GM21360 (cell line): ENCODE results near the gene KCNQ1OT1.

Experiments
- ATAC-seq: cut with Tn5 transposase; IDR thresholded peaks from one replicate; pipeline ENCODE4 v1.9.1; 2021; ENCODE audit warnings: mild to moderate bottlenecking, moderate library complexity; ENCODE audit not compliant: unreplicated experiment

KCNQ1OT1 gene

DNA sequence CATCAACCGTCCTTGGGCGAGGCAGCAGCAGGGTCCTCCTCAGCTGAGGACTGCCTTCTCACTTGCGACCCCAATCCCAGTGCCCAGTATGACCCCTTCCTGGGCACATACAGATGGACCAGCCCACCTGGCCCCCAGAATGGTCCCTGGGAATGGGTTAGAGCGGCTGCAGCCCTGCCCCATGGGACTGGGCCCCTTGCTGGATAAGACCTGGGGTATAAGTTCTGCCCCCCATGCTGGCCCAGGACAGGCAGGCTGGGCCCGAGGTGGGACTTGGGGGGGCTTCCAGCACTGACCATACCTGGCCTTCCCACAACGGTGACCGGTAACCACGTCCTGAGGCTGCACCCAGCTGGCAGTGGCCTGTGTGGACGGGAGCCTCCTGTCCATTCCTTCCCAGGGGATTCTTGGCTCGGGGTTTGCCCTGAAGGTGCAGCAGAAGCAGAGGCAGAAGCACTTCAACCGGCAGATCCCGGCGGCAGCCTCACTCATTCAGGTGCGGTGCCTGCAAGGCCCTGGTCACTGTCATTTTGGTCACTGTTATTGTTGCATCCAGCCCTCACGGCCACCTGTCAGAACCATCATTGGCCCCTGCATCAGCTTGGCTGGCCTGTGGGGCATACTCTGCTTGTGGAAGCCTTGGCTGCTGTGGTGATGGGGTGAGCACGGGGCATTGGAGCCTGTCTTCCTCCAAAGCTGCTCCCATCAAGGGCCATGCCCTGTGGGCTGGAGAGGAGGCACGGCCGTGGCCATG lies 114.8 kb downstream of the KCNQ1OT1 start:
- no peak for ATAC-seq

DNA sequence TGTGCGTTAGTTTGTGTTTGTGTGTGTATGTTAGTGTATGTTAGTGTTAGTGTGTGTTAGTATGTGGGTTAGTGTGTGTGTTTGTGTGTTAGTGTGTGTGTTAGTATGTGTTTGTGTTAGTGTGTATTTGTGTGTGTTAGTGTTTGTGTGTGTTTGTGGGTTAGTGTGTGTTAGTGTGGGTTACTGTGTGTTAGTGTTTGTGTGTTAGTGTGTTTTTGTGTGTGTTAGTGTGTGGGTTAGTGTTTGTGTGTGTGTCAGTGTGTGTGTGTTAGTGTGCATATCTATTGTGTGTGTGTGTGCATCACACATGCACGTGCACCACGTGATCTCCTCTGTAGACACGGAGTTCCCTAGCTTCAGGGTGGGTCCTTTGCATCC lies 115.4 kb downstream of the KCNQ1OT1 start:
- ATAC-seq: no peak

DNA sequence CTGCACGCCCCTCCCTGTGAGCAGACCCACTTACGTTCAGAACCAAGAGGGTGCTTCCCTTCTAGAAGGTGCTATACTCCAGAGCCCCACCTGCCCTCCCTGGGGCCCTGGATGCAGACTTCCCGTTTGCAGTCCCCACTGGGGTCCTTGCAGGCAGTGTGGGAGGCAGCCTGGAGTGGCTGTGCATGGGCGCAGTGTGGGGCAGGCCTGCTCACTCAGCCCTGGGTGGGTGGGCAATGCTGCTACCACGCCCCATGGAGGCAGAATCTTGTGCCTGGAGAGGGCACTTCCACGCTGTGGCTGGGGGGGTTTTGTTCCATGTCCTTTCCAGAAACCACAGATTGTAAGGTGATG lies 116.2 kb downstream of the KCNQ1OT1 start:
- ATAC-seq: no peak

DNA sequence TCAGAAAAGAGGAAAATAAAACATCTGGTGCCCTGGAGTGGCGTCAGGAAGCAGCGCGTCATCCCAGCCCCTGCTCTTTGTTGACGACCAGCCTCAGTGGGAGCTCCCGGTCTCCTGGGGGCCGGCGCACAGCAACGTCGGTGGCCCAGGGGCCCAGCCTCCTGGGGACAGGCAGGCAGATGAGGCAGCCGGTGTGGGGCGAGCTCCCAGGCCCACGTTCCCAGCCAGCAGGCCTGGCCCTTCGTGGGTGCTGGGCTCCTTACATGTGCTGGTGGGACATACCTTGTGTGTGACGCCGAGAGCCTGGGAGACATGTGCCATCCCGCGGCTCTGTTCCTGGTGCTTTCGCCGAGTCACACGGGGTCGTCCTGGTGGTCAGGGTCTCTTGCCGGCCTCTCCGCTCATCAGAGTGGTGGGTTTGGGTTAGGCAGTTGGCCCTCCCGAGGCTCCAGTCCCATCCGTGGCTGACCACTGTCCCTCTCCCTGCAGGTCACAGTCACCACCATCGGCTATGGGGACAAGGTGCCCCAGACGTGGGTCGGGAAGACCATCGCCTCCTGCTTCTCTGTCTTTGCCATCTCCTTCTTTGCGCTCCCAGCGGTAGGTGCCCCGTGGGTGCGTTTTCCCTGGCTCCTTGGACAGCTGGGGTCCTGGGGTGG lies 116.7 kb downstream of the KCNQ1OT1 start:
- no peak for ATAC-seq

DNA sequence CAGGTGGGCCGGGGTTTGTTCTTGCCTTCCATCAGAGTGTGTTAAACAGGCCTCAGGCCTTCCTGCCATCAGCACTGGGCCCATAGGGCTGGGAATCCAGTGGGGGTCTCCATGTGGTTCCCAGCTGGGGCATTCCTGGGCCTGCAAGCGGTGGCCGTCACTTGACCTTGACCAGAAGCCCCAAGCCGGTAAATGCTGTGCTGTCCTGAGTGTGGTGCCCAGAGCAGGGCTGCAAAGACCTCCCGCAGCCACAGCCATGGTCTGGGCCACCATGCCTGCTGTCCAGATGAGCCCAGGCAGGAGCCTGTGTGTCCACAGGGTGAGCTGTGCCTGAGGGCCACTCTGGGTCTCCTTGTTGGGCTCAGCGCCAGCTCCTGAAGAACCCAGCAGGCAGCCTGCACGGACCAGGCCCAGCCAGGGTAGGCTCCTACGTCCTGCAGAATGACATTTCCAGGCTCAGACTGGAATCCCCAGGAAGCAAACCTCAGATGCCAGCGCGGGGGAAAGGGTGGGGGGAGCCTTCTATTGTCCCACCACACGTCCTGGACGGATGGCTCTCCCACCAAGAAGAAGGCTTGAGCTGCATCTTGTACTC lies 117.3 kb downstream of the KCNQ1OT1 start:
- ATAC-seq: no peak

DNA sequence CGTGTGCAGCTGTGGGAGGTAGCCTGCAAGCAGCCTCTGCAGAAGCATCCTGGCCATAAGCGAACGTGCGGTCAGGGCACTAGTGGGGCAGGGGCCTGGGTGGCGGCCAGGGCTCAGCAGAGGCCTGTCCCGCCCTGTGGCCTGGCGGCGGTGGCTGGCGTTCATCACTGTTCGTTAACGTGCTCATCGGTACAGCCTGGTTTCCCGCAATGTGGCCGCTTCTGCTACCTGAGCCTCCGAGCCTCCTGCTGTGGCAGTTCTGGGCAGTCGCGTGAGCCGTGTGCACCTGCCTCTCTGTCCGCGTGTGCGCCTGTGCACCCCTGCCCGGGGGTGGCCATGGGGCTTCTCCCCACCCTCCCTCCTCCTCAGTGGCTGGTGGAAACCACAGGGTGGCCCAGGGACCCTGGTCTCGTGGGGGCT lies 117.9 kb downstream of the KCNQ1OT1 start:
- no peak for ATAC-seq

DNA sequence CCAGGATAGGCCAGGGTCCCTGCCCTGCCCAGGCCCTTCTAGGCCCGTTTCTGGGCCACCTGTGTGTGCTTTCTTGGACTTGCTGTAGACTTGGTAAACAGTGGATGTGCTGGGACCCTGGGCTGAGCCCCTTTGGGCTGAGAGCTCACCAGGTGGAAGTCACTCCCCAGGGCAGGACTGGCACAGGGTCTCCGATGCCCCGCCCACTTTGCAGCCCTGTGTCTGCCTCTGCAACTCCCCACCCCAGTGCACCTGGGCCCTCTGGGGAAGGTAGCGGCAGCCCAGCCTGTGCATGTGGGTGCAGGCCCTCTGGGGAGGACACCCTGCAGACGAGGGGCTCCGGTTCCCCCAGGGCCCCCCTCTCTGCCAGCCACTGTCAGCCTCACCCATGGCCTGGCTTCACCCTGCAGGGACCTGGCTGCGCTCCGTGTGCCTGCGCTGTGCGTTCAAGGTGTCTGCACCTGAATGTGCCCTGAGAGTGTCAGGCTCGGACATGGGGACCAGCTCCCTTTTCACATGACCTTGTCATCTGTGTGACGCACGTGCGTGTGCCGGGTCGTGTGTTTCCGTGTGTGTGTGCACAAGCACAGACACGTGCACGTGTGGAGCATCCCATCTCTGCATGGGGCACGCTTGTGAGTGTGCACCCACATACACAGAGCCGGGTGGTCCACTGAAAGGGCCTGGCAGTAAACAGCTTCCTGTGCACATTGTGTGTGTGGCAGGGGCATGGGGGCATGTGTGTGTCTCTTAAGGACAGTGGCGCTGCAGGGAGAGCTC lies 118.5 kb downstream of the KCNQ1OT1 start:
- ATAC-seq: no peak

DNA sequence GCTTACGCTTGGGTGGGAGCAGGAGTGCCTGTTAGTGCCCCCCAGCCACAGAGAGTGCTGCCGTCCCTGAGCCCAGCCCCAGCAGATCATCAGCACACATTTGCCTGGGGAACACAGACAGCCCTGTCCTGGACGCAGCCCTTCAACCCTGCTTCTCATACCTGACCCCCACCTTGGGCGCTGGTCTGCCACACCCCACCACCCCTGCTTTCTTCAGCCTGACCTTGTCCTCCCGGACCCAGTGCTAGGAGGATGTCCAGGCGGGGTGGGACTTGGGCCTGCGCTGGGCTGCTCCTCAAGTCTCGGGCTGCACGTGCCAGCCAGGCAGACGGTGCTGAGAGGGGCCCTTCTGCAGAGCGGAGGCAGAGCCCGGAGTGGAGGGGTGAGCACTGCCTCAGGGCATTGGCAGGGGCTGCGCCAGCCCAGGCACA lies 119.2 kb downstream of the KCNQ1OT1 start:
- no peak for ATAC-seq

DNA sequence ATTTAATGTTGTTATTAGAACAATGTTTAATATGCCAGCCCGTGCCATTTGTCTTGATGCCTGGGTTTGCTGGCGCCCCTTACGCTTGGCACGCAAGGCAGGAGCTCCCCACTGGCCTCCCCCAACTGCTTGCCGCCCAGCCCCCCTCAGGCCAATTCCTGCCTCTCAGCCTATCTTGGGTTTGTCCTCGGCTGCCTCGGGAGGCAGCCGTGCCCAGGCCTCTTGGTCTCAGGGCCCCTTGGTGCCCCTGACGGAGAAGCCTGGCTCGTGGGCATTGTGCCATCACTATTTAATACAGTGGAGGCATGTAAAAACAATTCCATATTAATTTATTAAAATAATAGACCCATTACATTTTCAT lies 119.8 kb downstream of the KCNQ1OT1 start:
- ATAC-seq: no peak

DNA sequence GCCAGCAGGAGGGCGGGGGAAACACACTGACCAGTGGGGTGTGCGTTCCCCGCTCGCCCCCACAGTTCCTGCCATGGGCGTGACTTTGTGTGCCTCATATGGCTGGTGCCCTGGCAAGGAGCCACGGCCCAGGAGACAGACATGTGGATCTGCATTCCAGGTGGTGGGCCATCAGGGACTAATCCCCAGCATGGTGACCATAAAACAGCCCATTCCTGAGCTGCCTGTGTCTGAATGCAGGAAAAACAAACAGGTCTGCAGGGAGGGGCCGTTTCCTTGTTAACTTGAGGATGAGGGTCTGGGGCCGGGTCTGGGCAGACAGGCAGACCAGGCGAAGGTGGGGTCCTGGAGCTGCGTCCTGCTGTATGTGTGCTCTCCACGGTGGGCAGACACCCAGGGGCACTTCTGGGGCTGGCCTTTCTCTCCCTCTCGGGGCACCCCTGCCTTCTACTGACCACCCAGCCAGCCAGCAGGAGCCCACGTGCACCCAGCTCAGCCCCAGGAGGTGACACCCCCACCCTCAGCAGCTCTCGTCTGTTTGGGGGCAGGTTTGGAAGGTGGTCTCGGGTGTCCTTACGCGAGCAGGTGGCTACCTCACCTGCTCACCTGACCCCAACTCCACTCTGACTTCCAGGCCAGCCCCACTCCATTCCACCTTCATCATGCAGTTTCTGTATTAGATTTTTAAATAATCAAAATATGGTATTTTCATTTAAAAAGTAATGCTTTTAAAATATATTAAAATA lies 120.3 kb downstream of the KCNQ1OT1 start:
- no peak for ATAC-seq

DNA sequence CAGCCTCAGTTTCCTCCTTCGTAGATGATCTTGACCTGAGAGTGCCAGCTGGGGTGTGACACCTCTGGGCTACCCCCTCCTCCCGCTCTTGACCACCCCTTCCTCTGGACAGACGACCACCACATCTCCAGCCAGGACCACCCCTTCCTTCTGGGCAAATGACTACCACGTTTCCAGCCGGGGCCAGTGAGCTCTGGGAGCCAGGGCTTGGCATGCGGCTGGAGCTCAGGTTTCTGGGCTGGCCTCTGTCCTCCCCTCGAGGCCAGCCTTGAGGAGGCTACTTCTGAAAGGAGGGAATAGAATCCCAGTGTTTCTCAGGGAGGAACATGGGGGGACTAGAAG lies 120.9 kb downstream of the KCNQ1OT1 start:
- ATAC-seq: no peak

DNA sequence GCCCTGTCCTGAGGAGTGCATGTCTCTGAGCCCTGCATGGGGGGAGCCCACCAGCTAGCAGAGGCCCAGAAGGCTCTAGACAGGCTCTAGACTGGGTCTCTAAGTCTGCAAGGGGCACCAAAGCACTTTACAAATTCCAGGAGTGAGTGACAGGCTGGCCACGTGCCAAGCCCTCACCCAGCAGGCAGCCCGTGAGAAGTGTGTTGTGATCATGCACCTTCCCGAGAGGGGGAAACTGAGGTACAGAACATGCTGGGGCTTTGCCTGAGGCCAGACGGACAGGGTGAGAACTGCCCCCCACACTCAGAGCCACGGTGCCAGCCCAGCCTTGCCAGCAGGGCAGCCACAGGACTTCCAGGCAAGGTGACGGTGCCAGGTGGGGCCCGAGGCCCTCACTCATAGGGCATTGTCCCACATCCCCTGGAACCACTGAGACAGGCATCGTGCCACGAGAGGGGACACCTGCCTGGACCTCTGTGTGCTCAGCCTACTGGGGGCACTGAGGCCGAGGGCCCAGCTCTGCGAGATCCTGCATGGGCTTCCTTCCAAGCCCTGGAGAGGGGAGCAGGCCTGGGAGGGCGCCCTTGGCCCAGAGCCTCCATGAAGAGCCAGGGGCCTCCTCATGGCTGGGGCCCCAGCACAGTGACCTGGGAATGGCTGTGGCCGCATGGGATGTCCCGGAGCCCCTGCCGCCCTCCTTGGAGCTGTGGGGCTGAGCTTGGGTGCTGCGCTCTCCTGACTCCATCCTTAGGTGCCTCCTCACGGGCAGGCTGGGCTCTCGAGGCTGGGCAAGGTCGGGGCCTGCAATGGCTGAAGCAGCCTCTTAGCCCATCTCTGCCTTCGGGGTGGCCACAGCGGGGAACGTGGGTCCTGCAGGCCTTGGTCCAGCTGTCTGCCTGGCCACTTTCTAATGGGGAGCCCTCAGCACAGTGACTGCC lies 121.5 kb downstream of the KCNQ1OT1 start:
- ATAC-seq: no peak

DNA sequence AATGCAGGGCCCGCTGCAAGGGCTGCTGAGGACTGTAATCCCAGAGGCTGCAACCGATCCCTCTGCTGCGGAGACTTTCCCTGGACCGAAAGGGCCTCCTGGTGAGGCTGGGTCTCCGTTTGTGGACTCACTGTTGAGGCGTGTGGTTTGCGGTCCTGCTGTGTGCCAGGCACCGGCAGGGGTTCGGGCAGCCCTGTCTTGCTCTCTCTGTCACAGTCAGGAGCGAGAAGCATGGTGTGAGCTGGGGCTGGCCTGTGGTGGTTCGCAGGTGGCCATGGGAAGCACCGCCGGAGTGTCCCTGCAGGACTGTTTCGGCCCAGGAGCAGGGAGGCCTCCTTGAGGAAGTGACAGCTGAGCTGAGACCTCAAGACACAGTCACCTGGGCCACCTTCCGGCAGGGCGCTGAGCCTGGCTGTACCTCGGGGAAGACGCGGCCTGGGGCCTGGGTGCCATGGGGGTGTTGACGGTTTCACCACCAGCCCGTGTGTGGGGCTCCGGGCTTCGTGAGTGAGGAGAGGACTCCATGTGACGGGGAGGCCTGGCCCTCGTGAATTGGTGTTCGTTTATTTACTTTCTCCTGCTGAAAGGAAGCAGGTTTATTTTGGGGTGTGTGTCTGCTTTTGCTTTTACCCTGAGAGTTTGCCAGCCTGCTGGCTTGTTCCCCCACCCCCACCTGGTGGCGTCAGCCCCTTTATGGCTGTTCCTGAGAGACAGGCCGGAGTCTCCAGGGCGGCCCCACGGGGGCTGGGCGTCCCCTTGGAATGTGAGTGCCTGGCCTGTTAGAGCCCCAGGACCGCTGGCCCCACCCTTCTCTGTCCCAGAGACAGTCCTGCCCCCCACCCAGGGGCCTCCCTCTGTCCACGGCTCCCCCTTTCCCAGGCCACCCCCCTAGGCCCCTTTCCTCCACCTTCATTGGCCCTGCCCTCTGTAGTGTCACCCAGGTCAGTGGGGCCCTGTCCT lies 122.5 kb downstream of the KCNQ1OT1 start:
- no peak for ATAC-seq

DNA sequence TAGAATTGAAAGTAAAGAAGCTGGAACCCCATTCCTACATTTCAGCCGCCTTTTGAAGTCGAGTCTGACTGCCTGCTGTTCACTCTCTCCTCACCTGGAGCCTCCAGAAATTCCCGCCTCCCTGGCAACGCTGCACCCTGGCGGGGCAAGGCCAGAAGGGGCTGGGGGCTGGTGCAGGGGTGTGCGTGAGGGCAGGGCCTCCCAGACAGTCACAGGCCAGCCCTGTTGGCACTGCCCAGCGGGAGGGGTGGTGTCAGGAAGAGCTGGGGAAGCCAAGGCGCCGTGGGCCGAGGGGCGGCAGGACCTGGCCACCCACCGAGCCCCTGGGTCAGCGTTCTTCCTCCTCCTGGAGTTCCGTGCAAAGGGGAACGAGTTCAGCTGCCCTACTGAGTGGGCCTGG lies 123.2 kb downstream of the KCNQ1OT1 start:
- ATAC-seq: no peak

DNA sequence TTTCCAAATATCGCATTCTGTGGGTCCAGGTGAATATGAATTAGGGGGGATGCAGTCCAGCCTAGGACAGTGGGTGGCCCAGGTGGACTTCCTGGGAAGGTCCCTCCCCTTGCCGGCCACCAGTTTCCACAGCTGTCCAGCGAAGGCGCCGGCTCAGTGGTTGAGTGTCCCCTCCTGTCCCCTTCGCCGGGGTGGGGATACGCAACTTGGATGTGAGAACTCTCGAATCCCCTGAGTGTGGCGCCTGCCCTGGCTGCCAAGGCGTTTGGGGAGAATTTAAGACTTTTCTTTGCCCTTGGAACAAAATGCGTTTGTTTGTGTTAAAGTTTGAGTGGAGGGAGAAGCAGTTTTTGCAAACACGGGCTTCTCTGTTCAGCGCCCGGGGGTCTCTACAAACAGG lies 123.7 kb downstream of the KCNQ1OT1 start:
- no peak for ATAC-seq

DNA sequence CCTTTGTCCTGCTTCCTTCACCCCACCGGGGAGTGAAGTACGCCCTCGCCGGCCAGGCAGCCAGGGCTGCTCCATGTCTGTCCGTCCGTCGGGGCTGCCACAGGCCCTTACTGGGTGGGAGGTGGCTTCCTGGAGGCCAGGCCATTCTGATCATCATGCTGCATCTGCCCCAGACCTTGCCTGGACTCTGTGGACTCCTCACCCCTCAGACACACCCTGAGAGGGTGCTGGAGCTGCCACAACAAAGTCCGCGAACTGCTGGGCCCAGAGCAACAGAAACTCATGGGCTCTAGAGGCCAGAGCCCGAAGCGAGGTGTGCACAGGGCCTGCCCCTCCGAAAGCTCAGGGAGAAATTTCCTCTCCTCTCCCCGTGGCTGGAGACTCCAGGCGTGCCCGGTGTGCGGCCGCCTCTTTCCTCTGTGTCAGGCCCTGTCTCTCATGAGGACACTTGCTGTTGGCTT lies 124.2 kb downstream of the KCNQ1OT1 start:
- ATAC-seq: no peak

DNA sequence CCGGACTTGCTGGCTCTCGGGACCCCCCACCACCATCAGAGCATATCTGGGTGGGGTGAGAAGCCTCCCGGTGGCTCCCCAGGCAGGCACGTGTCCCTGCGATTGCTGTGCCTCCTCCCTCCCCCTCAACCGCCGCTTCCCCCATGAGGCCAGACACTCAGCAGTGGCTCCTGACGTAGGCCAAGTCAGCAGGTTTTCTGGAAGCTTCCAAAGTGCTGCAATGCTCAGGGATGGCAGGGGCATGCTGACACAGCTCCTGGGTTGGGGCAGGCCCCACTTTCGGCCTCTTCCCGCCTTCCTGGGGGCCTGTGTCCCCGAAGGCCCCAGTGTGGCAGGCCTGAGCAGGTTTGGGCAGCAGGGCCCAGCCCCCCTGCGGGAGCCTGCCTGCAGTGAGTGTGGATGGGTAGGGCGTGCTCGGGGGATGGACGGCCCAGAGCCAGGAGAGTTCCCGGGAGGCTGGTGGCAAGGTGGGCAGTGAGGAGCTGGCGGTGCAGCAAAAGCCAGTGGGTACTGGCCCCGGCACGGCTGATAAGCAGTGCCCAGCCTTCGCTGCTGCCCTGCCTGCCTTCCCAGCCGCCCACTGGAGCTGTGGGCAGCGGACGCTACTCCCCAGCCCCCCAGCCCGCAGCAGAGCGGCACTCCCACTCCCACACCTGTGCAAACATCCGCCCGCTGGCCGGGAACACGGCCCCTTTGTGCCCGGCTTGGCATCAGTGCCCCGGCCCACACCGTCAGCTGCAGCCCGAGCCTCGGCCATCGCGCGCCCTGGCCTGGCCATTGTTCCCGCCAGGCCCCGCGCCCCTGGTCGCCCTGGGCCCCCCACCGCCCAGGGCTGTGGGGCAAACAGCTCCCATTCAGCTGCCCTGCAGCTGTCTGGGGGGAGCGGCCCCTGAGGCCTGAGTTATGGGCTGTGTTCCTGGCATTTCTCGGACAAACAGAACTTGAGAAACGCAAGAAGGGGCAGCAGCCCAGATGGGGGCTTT lies 125.0 kb downstream of the KCNQ1OT1 start:
- ATAC-seq: no peak
